GM12892 (cell line): ENCODE data around the gene DAB2IP.

Source experiments
- POLR2A ChIP-seq: IDR thresholded peaks from 2 replicates; pipeline ENCODE4 v1.6.1; 2011; ENCODE audit warnings: low read depth, low read length, control low read depth
- POLR2AphosphoS5 ChIP-seq: IDR thresholded peaks from 2 replicates; pipeline ENCODE4 v1.6.1; 2011; ENCODE audit warnings: low read depth, low read length, control low read depth
- TAF1 ChIP-seq: IDR thresholded peaks from 2 replicates; pipeline ENCODE4 v1.6.1; 2011; ENCODE audit warnings: low read depth, mild to moderate bottlenecking, control low read depth, low read length, borderline replicate concordance

DNA sequence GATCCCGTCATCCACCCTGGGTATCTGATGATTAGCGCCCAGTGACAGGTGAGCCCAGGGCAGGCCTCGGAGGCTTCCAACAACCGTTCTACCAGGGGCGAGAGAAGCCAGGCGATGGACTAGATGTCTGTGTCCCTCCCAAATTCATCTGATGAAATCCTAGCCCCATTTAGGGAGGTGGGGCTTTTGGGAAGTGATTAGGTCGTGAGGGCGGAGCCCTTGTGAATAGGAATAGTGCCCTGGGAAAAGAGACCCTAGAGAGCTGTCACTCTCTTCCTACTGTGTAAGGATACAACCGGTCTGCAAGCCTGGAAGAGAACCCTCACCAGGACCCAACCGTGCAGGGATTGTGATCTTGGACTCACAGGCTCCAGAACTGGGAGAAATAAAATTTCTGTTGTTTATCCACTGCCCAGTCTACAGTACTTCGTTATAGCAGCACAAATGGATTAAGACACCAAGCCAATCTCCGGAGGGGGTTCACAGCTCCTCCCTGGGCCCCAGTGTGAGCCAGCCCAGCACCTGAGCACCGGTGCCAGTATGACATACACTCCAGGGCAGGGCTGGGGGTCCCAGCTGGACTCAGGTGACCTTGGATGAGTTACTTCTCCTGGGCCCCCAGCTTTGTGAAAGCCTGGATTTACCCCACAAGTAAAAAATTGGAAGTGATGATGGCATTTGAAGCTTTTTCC is 162.2 kb downstream of the DAB2IP start:
- TF ChIP-seq TAF1 (no peak), POLR2A (no peak), POLR2AphosphoS5 (no peak)
